Endometrial microvascular endothelial cells (primary cell): ENCODE measurements around the gene RPH3AL. TPM values are rescaled to one million over a fixed set of nuclear protein-coding genes. Genes with fewer than 3 reads are reported as not detected.

Experiments used
- in situ Hi-C: cut with HindIII; loops from 2 replicates; pipeline ENCODE4 v1.10.0; 2017; ENCODE audit warnings: low sequenced_read_pairs, low pct_unique_long_range_greater_than_20kb; ENCODE audit errors: inconsistent ontology term
- total RNA-seq: library from RNA; depleted of rRNA; stranded (reverse); fragments of >200 nt; gene quantifications from one replicate; pipeline ENCODE4 v1.2.3, GENCODE V29; 2015; ENCODE audit errors: inconsistent ontology term

RPH3AL gene
- total RNA-seq, 1 donor from 2014 or later = 41.1 TPM

GRCh38 chr17:356671-357434, 4.2 kb upstream of the RPH3AL start:
- in situ Hi-C loops = no loop called here

GRCh38 chr17:354651-355556, 2.3 kb upstream of the RPH3AL start:
- in situ Hi-C loops = no loop called here

- in situ Hi-C loops = no loop called here
Measured at GRCh38 chr17:353838-354234, 1.2 kb upstream of the RPH3AL start.

- in situ Hi-C loops = no loop called here
Measured at GRCh38 chr17:353213-353837, 718 bp upstream of the RPH3AL start.

- in situ Hi-C loops = no loop called here
Measured at GRCh38 chr17:351875-352420, 659 bp downstream of the RPH3AL start.

- in situ Hi-C loops = no loop called here
Measured at GRCh38 chr17:351449-351738, 1.2 kb downstream of the RPH3AL start.

GRCh38 chr17:350706-351448, 1.7 kb downstream of the RPH3AL start:
- in situ Hi-C loops = no loop called here

- in situ Hi-C loops = no loop called here
Measured at GRCh38 chr17:349666-350065, 2.9 kb downstream of the RPH3AL start.

GRCh38 chr17:348692-349425, 3.7 kb downstream of the RPH3AL start:
- in situ Hi-C loops = no loop called here

GRCh38 chr17:348012-348411, 4.6 kb downstream of the RPH3AL start:
- in situ Hi-C loops = no loop called here

GRCh38 chr17:347309-347899, 5.2 kb downstream of the RPH3AL start:
- in situ Hi-C loops = no loop called here

GRCh38 chr17:345992-346785, 6.4 kb downstream of the RPH3AL start:
- in situ Hi-C loops = no loop called here

- in situ Hi-C loops = no loop called here
Measured at GRCh38 chr17:345261-345660, 7.3 kb downstream of the RPH3AL start.

- in situ Hi-C loops = no loop called here
Measured at GRCh38 chr17:343875-344752, 8.5 kb downstream of the RPH3AL start.

GRCh38 chr17:343211-343610, 9.4 kb downstream of the RPH3AL start:
- in situ Hi-C loops = no loop called here

GRCh38 chr17:340074-340473, 12.5 kb downstream of the RPH3AL start:
- in situ Hi-C loops = no loop called here
